Adrenal gland (tissue), 12 donors: Measurements from ENCODE around the gene DEPP1. TPM values are rescaled to one million over a fixed set of nuclear protein-coding genes. Genes with fewer than 3 reads are reported as not detected.

ENCODE experiments used
- DNase-seq, 7 donors: peaks; one replicate each; pipeline ENCODE4 v3.0.0-alpha.2; 2019 to 2020
- H3K27ac ChIP-seq, 5 donors: fragments of 200-600 bp; sonication (generic) in 4 of 5; 1 replicate in 3 of 5; 2 replicates in 2 of 5; pipeline versions ENCODE4 v1.5.1 to v1.8.0; 2016 to 2020; ENCODE audit warnings: mild to moderate bottlenecking in 1 of 5
- H3K27me3 ChIP-seq: fragments of 200-600 bp; 2 replicates; pipeline ENCODE4 v1.8.0; 2021
- H3K36me3 ChIP-seq, 2 donors: fragments of 200-600 bp; replicated peaks in 1 of 2; 1 replicate in 1 of 2; 2 replicates in 1 of 2; pipeline versions ENCODE4 v1.5.1 to v1.8.0; 2018 to 2022
- H3K4me1 ChIP-seq, 2 donors: fragments of 200-600 bp; replicated peaks in 1 of 2; 1 replicate in 1 of 2; 2 replicates in 1 of 2; pipeline versions ENCODE4 v1.5.1 to v1.8.0; 2018 to 2021
- H3K4me3 ChIP-seq, 4 donors: fragments of 200-600 bp; sonication (generic) in 3 of 4; one replicate each; pipeline ENCODE4 v1.5.1; 2016 to 2018
- H3K9me3 ChIP-seq, 3 donors: fragments of 200-600 bp; sonication (generic) in 1 of 3; replicated peaks in 1 of 3; 1 replicate in 2 of 3; 2 replicates in 1 of 3; pipeline versions ENCODE4 v1.5.1 to v1.8.0; 2016 to 2021
- POLR2A ChIP-seq, 2 donors: fragments of 450-650 bp; IDR thresholded peaks; one replicate each; pipeline ENCODE4 v1.6.1; 2017; ENCODE audit warnings: antibody characterized with exemption in 2 of 2, mild to moderate bottlenecking in 2 of 2, moderate library complexity in 1 of 2
- WGBS, 4 donors: extraction: QIAGEN DNeasy Blood & Tissue Kit in 2 of 4; methylation state at CpG; one replicate each; pipeline versions ENCODE4 v1.1.5 to v1.1.7; 2013 to 2017; 5-methylcytosine and 5-hydroxymethylcytosine counted together
- intact Hi-C, 2 donors: fragments of 100-400 bp; cut with DNase I; formaldehyde crosslinking; loops; one replicate each; pipeline versions ENCODE4 v1.14.1 to v1.15.0; 2022 to 2023
- polyA plus RNA-seq, 3 donors: library from polyadenylated mRNA; stranded (reverse); fragments of 200-250 nt in 2 of 3; fragments of 350-450 nt in 1 of 3; fragmentation: Illumina TruSeq in 1 of 3; extraction: RNeasy Lipid Tissue Mini Kit (QIAGEN cat#74804) in 1 of 3; gene quantifications; one replicate each; pipeline ENCODE4 v1.2.3, GENCODE V29; 2013 to 2014
- total RNA-seq, 9 donors: library from RNA; depleted of rRNA in 4 of 9; stranded (reverse); fragments of >200 nt in 4 of 9; fragments of 120-200 nt in 1 of 9; fragmentation: NEBNext Ultra II Directional in 1 of 9; extraction: Animal tissue kit (Norgen Biotek cat#: 25700) in 1 of 9; gene quantifications; one replicate each; pipeline versions ENCODE4 v1.1.0 to v1.2.4, GENCODE V29; 2013 to 2023
- TF ChIP-seq, protein P1 (sequence below), 6 experiments: fragments of 450-650 bp in 4 of 6; fragments of 200-600 bp in 2 of 6; sonication (generic) in 1 of 6; IDR thresholded peaks; 1 replicate in 5 of 6; 2 replicates in 1 of 6; pipeline versions ENCODE4 v1.5.1 to v1.8.0; 2016 to 2021; ENCODE audit warnings: antibody characterized with exemption in 6 of 6, mild to moderate bottlenecking in 2 of 6, moderate library complexity in 1 of 6
- donor health status: healthy with polysubstance abuse.
- donor health status: Bipolar disorder and iron deficiency.
- donor health status: DM: yes; HTN: yes; CAD: no.
- donor health status: DM: no; HTN: no; CAD: no.
- donor health status: DM: no; HTN: no; CAD: no.
- donor health status: DM: yes; HTN: yes; CAD: no.

DEPP1 gene
- total and polyA plus RNA-seq, 12 donors = 7.4 to 179 (median 53.9) TPM

DNA sequence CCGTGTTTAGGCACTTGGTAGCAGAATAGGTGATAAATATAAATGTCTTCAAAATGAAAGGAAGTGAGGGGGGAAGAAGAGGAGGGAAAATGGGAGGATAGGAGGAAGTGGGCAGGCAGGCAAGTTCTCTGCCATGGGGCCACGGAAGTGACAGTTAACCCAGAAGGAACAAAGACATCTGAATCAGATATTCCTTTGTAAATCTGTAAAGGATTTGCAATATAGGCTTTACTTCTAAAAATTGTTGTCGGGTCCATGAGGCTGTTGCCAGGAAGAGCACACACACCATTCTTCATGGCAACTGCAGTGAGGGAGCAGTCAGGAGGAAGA lies 42.7 kb downstream of the DEPP1 start:
- H3K4me1 ChIP-seq = peaks cover 0 to 24% of the 10 kb centered on the region in 2 donors
- DNase-seq = no peak
- intact Hi-C loops = loop anchor here in 1 of 2 donors (2.0 kb wide), 1 partner anchor 39 kb away; no protein-coding TSS in a partner anchor

DNA sequence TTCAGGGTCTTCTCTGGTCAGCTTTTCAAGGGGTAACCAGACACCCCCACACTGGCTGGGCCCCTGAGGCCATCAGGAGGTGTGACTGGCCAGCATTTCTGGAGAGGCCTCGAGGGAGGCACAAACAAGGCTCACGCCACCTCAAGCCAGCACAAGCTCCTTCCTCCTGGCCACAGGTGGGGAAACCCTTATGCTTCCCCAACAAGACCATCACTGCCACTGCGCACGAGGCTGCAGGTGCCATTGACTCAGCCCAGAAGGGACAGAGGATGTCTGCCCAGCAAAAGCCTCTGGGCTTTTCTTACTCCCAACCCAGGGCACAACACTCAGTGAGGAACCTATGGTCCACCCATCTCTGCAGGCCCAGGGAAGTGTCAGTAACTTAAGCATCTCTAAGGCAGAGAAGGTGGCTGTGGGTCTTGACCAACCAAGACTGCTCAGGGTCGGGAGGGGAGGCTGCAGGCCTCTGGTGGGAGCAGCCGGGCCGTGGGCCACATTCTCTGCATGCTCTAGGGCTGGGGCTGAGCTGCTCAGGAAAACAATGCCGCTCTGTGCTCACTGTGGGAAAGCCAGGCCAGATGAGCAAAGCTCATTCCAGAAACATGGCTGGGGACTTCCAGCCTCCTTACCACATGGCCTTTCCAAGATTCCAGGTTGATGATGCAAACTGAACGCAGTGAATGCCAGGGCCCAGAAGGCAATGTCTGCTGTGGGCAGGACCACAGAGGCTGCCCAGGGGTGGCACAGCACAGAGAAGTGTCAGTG lies 43.2 kb downstream of the DEPP1 start:
- Histone ChIP-seq H3K4me3 (no peak overlapping the region), H3K27me3 (no peaks in the 10 kb centered on the region), H3K9me3 (no peaks in the 10 kb centered on the region), H3K4me1 (peaks cover 0 to 24% of the 10 kb centered on the region in 2 donors), H3K27ac (peak overlapping the region in 2 of 5 donors; percentile 22 to 38), H3K36me3 (no peaks in the 10 kb centered on the region)
- no peak for TF ChIP-seq POLR2A (IDR thresholded peaks at IDR 0.05)
- TF ChIP-seq, protein P1, sequence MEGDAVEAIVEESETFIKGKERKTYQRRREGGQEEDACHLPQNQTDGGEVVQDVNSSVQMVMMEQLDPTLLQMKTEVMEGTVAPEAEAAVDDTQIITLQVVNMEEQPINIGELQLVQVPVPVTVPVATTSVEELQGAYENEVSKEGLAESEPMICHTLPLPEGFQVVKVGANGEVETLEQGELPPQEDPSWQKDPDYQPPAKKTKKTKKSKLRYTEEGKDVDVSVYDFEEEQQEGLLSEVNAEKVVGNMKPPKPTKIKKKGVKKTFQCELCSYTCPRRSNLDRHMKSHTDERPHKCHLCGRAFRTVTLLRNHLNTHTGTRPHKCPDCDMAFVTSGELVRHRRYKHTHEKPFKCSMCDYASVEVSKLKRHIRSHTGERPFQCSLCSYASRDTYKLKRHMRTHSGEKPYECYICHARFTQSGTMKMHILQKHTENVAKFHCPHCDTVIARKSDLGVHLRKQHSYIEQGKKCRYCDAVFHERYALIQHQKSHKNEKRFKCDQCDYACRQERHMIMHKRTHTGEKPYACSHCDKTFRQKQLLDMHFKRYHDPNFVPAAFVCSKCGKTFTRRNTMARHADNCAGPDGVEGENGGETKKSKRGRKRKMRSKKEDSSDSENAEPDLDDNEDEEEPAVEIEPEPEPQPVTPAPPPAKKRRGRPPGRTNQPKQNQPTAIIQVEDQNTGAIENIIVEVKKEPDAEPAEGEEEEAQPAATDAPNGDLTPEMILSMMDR (IDR thresholded peaks at IDR 0.05) = no peak
- intact Hi-C loops = loop anchor here in 1 of 2 donors (2.0 kb wide), 1 partner anchor 39 kb away; no protein-coding TSS in a partner anchor
- DNase-seq = peak in 3 of 7 donors; percentile 14 to 56 (median 22)
- 67 to 80% (median 73%) methylated on average over 5 to 9 of the region's 9 CpGs for WGBS, 4 donors

More for the DNA sequence above, 42.7 kb downstream of the DEPP1 start:
- Histone ChIP-seq H3K9me3 (no peaks in the 10 kb centered on the region), H3K27ac (peak overlapping the region in 2 of 5 donors; percentile 22 to 38), H3K36me3 (no peaks in the 10 kb centered on the region), H3K27me3 (no peaks in the 10 kb centered on the region), H3K4me3 (no peak overlapping the region)
- 43 to 67% (median 54%) methylated on average over 3 of the region's 3 CpGs for WGBS, 4 donors
- TF ChIP-seq POLR2A (IDR thresholded peaks at IDR 0.05) = no peak
- TF ChIP-seq, protein P1 (IDR thresholded peaks at IDR 0.05) = no peak

DNA sequence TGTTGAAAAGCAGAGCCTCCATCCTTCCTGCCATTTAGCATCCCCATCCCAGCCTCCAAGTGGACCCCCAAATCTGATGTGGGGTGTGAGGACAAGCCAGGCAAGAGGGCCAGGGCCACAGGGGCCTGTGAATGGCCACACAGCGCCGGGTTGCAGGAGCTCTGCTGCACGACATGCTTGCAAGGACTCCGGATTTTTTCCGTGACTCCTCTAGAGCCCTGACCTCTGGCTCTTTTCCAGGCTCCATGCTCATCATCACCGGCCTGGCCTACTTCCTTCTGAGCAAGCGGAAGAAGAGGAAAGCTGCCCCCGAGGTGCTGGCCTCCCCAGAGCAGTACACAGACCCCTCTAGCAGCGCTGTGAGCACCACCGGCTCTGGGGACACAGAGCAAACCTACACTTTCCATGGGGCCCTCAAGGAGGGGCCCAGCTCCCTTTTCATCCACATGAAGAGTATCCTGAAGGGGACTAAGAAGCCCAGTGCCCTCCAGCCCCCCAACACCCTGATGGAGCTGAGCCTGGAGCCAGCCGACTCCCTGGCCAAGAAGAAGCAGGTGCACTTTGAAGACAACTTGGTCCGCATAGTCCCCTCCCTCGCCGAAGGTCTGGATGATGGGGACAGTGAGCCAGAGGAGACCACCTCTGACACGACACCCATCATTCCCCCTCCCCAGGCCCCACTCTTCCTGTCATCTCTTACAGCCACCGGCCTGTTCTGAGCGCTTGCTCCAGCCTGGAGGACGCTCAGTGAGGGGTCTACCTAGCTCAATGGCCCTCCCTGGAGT lies 44.0 kb downstream of the DEPP1 start:
- no peak overlapping the region for H3K4me3 ChIP-seq
- no peaks in the 10 kb centered on the region for H3K27me3 ChIP-seq
- TF ChIP-seq, protein P1 (IDR thresholded peaks at IDR 0.05) = no peak
- TF ChIP-seq POLR2A (IDR thresholded peaks at IDR 0.05) = no peak
- peaks cover 0 to 24% of the 10 kb centered on the region in 2 donors for H3K4me1 ChIP-seq
- intact Hi-C loops = loop anchor here (2.0 to 5.0 kb wide), 2 partner anchors 38 to 40 kb away; no protein-coding TSS in a partner anchor
- peak in 6 of 7 donors; percentile 59 to 72 (median 68) for DNase-seq
- no peak overlapping the region for H3K27ac ChIP-seq
- no peaks in the 10 kb centered on the region for H3K9me3 ChIP-seq
- 61 to 66% (median 65%) methylated on average over 16 to 18 of the region's 18 CpGs for WGBS, 4 donors
- H3K36me3 ChIP-seq = no peaks in the 10 kb centered on the region
